ENCODE measurements around the gene CD209.

The CD209 gene

GRCh38 chr19:7703332-7703731, 44.0 kb downstream of the CD209 start:
- Histone ChIP-seq H4K20me1 (no peaks in the 10 kb centered on the region), H3K4me2 (no peak overlapping the region), H3K4me1 (peaks cover 84% of the 10 kb centered on the region), H3K27me3 (no peaks in the 10 kb centered on the region), H3K9ac (no peak overlapping the region), H3K4me3 (no peak overlapping the region), H3K36me3 (no peaks in the 10 kb centered on the region), H3K9me3 (no peaks in the 10 kb centered on the region), H3K27ac (no peak overlapping the region)
- TF ChIP-seq Cebpa-rat (IDR thresholded peaks at IDR 0.05), result no peak

- no peak for TF ChIP-seq Cebpa-rat (IDR thresholded peaks at IDR 0.05)
- Histone ChIP-seq H3K9me3 (no peaks in the 10 kb centered on the region), H3K27me3 (no peaks in the 10 kb centered on the region), H3K27ac (peak within 1 kb of the TSS; percentile 19), H3K4me2 (peak within 1 kb of the TSS; percentile 63), H3K9ac (peak within 1 kb of the TSS; percentile 40; the same call in 1 of the 2 replicates), H3K4me1 (peaks cover 69% of the 10 kb centered on the region), H4K20me1 (no peaks in the 10 kb centered on the region), H3K4me3 (no peak within 1 kb of the TSS), H3K36me3 (no peaks in the 10 kb centered on the region)
Measured at GRCh38 chr19:7701654-7702457, 45.5 kb downstream of the CD209 start, which contains the start of gene FCER2. TSS of gene FCER2 (minus strand) at chr19:7702131. CDS start at chr19:7699760, 2,371 bp downstream.

- H3K27ac ChIP-seq, result no peak overlapping the region
- TF ChIP-seq Cebpa-rat (IDR thresholded peaks at IDR 0.05), result no peak
- no peak overlapping the region for H3K9ac ChIP-seq
- H4K20me1 ChIP-seq, result no peaks in the 10 kb centered on the region
- no peak overlapping the region for H3K4me3 ChIP-seq
- H3K4me1 ChIP-seq, result peaks cover 62% of the 10 kb centered on the region
- H3K9me3 ChIP-seq, result no peaks in the 10 kb centered on the region
- no peaks in the 10 kb centered on the region for H3K36me3 ChIP-seq
- H3K4me2 ChIP-seq, result no peak overlapping the region
- no peaks in the 10 kb centered on the region for H3K27me3 ChIP-seq
Measured at GRCh38 chr19:7701049-7701653, 46.2 kb downstream of the CD209 start.

- H4K20me1 ChIP-seq, result peaks cover 10% of the 10 kb centered on the region; the same call in 1 of the 2 replicates
Measured at GRCh38 chr19:7699417-7700401, 47.6 kb downstream of the CD209 start.

GRCh38 chr19:7699003-7699402, 48.3 kb downstream of the CD209 start:
- peaks cover 62% of the 10 kb centered on the region for H3K4me1 ChIP-seq
- no peaks in the 10 kb centered on the region for H3K9me3 ChIP-seq
- H3K27me3 ChIP-seq, result no peaks in the 10 kb centered on the region
- no peak overlapping the region for H3K9ac ChIP-seq
- no peak overlapping the region for H3K4me3 ChIP-seq
- H3K27ac ChIP-seq, result no peak overlapping the region
- H3K4me2 ChIP-seq, result peak overlapping the region; percentile 7; the same call in 1 of the 2 replicates
- H3K36me3 ChIP-seq, result no peaks in the 10 kb centered on the region
- TF ChIP-seq Cebpa-rat (IDR thresholded peaks at IDR 0.05), result no peak
- H4K20me1 ChIP-seq, result peaks cover 16% of the 10 kb centered on the region; the same call in 1 of the 2 replicates

More at GRCh38 chr19:7699417-7700401, 47.6 kb downstream of the CD209 start:
- no peak for TF ChIP-seq Cebpa-rat (IDR thresholded peaks at IDR 0.05)
- Histone ChIP-seq H3K9ac (no peak overlapping the region), H3K4me2 (peak overlapping the region; percentile 7; the same call in 1 of the 2 replicates), H3K9me3 (no peaks in the 10 kb centered on the region), H3K27ac (no peak overlapping the region), H3K4me3 (no peak overlapping the region), H3K4me1 (peaks cover 62% of the 10 kb centered on the region), H3K27me3 (no peaks in the 10 kb centered on the region), H3K36me3 (no peaks in the 10 kb centered on the region)

GRCh38 chr19:7698583-7698982, 48.8 kb downstream of the CD209 start:
- no peak overlapping the region for H3K4me3 ChIP-seq
- no peaks in the 10 kb centered on the region for H3K36me3 ChIP-seq
- peaks cover 16% of the 10 kb centered on the region; the same call in 1 of the 2 replicates for H4K20me1 ChIP-seq
- H3K27me3 ChIP-seq, result no peaks in the 10 kb centered on the region
- no peak for TF ChIP-seq Cebpa-rat (IDR thresholded peaks at IDR 0.05)
- no peaks in the 10 kb centered on the region for H3K9me3 ChIP-seq
- H3K9ac ChIP-seq, result no peak overlapping the region
- H3K27ac ChIP-seq, result no peak overlapping the region
- no peak overlapping the region for H3K4me2 ChIP-seq
- H3K4me1 ChIP-seq, result peaks cover 60% of the 10 kb centered on the region

GRCh38 chr19:7697721-7698287, 49.5 kb downstream of the CD209 start:
- Histone ChIP-seq H3K36me3 (no peaks in the 10 kb centered on the region), H3K4me1 (peaks cover 54% of the 10 kb centered on the region), H4K20me1 (peaks cover 16% of the 10 kb centered on the region; the same call in 1 of the 2 replicates), H3K9me3 (0 out of 2 replicates have a peak, but pooled peaks cover 3% of the 10 kb centered on the region), H3K4me3 (no peak overlapping the region), H3K4me2 (no peak overlapping the region), H3K9ac (no peak overlapping the region), H3K27me3 (no peaks in the 10 kb centered on the region), H3K27ac (no peak overlapping the region)
- no peak for TF ChIP-seq Cebpa-rat (IDR thresholded peaks at IDR 0.05)

- Histone ChIP-seq H3K4me1 (peaks cover 29% of the 10 kb centered on the region), H3K27me3 (no peaks in the 10 kb centered on the region), H3K9ac (no peak overlapping the region), H3K4me3 (no peak overlapping the region), H4K20me1 (peaks cover 16% of the 10 kb centered on the region; the same call in 1 of the 2 replicates), H3K36me3 (no peaks in the 10 kb centered on the region), H3K4me2 (peak overlapping the region; percentile 76), H3K9me3 (0 out of 2 replicates have a peak, but pooled peaks cover 10% of the 10 kb centered on the region), H3K27ac (no peak overlapping the region)
- no peak for TF ChIP-seq Cebpa-rat (IDR thresholded peaks at IDR 0.05)
Measured at GRCh38 chr19:7694499-7694898, 52.8 kb downstream of the CD209 start.

All from BLaER1 (cell line).